Measurements from ENCODE around the gene MRPL39.
"Not testable (repeated sequence)": the region's sequence is repeated elsewhere in the genome, so short reads cannot be mapped to it uniquely, and the experiment has no call there.

MRPL39 gene

DNA sequence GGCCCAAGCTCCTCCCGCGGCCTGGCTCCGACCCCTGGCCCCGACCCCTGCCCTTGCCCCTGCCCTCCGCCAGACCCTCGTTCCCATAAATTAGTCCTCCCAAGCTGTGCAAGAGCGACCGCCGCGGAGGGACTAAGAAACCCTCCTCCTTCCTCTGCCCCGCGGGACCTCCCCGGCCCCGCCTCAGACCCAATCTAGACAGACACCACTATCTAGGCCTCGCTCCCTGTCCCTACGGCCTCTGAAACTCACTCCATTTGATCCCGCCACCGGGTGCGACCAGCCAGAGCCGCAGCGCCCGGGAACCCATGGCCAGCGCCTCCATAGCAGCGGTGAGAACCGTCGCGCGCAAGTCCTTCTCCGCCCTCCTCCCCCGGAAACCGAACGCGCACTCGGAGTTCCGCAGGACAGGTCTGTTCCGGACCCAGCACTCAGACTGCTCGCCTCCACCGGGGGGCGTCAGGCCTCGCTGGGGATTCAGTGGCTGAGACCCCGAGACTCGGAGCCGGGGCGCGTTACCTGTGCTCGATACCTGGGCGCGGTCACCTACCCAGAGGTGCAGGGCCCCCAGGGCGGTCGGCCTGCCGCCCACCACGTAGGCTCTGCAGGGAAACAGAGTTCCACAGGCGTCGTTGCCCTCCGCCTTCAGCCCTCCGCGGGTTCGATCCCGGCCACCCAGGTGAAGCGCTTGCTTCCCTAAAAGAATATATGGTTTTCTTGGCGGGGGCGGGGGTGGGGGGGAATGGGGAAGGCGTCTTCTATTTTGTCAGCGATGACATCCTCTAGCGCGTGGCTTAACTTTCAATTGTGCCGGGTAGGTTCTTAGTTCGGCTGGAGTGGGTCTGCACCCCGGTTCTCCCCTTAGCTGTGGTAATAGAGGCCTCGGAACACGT, at the start of gene MRPL39:
TSS of gene MRPL39 (minus strand) at position 331 of the 893 bp plus-strand sequence. CDS start at position 325, 6 bp downstream.
- DNase-seq: peak; percentile 86 to 88

DNA sequence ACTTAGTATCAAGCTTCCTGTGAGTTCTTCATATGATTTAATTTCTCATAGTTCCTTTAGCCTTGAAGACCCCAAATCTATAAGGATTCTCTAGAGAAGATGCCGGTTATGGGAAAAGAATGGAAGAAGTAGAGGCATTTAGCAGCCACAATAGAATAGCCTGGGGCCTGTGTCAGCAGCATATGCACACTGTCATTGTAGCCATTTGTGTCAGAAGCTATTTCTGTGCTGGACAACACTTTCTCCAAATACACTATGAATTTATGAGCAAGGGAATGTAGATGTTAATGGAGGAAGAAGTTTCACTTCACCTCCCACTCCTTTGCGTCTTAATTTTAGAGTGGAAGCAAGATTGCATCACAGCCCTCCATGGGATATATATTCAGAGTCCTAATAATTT, 49.1 kb upstream of the MRPL39 start:
- DNase-seq: no peak

DNA sequence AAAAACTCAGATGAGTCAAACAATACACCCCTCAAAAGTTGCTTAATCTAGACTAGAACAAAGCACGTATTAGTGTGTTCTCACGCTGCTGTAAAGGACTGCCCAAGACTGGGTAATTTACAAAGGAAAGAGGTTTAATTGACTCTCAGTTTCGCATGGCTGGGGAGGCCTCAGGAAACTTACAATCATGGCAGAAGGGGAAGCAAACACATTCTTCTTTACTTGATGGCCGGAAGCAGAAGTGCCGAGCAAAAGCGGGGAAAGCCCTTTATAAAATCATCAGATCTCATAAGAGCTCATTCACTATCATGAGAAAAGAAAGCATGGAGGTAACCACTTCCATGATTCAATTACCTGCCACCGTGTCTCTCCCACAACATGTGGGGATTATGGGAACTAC, 41.9 kb upstream of the MRPL39 start:
- DNase-seq: no peak

DNA sequence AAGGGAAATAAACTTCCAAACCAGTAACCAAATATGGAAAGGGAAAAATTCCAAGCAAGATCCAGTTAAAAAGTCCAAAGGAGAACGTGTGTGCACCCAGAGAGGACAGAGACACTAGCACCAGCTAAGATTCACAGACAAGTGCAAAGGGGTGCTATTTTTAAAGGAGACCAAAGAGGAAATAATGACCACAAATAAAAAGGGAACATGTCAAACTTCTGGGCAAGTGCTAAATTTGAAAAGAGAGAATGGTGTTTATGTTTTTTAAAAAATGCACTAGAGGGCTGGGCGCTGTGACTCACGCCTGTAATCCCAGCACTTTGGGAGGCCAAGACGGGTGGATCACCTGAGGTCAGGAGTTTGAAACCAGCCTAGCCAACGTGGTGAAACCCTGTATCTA, 40.4 kb upstream of the MRPL39 start:
- no peak for DNase-seq

DNA sequence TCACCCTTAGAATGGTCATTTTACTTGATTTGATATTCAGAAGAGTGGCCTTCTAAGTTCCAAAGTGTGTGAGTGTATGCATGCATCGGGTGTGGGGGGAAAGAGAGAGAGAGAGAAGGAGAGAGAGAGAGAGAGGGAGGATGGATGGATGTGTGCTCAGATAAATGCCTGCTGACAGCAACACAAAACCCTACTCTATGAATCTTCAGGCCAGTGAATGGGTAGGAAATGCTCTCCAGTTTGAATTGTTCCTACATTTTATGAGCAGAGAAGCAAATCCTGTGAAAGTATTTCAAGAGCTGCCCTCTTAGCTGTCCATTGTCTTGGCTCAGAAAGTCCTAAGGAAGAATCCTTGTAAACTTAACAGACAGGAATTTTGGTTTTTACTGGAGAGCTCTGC, 39.2 kb upstream of the MRPL39 start:
- no peak for DNase-seq

DNA sequence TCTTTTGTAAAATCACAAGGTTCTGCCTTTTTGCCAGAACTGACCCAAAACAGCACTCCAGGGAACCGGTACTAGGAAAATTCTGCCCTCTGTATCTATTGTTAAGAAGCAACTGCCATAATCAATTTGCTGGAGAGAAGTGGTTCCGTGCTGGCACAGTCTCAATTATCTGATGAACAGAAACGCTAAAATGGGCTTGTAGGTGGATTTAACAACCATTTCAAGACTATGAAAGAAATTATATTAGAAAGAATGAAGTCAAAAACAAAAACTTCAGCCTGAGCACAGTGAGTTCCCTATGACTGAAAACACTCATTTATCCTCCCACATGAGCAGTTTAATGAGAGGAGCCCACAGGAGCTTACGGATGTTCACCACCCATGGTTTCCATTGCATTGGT, 36.2 kb upstream of the MRPL39 start:
- DNase-seq: no peak

DNA sequence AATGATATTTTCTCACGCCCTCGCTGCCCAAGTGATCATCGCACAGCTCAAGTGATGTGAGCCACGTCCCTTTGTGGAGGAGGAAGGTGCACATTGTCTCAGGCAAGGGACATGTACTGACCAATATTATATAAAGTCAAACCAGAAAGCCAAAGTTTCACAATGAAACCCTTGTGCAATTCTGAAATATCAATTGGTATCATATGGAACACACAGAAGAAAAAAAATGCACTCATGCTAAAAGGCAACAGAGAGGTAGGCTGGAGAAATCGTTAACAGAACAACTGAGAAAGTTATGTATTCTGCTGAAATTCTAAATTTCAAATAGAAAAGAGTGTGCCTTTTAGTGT, 33.6 kb upstream of the MRPL39 start:
- no peak for DNase-seq

DNA sequence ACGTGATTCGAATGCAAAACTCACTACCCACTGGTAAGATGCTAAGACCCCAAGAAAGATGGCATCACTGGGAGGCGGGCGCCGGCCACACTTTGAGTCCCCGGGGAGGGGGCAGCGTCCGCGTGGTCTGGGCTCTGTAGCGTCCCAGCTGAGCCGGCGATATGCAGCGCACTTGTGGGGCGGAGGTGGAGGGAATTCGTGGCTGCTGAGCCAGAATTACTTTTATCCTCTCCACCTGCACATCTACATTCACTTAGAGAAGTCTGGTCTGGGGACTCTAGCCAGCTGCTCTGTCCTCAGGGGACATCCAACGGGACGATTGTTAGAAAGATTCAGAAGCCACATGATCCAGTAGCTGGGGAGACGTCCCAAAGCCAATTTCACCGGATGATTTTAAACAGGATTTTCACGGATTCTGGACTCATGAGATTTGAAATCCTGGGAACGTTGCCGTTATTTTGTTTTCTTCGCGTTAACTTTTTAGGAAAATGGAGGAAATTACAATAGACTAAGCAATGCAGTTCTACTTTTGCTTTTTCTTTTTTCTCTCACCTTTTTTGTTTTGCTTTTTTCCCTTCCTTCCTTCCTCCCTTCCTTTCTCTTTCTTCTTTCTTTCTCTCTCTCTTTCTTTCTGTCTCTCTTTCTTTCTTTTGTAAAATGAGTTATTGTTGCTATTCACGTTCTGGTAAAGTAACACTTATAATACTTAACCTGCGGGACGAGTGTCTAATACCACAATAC, 33.1 kb upstream of the MRPL39 start:
- DNase-seq: no peak

DNA sequence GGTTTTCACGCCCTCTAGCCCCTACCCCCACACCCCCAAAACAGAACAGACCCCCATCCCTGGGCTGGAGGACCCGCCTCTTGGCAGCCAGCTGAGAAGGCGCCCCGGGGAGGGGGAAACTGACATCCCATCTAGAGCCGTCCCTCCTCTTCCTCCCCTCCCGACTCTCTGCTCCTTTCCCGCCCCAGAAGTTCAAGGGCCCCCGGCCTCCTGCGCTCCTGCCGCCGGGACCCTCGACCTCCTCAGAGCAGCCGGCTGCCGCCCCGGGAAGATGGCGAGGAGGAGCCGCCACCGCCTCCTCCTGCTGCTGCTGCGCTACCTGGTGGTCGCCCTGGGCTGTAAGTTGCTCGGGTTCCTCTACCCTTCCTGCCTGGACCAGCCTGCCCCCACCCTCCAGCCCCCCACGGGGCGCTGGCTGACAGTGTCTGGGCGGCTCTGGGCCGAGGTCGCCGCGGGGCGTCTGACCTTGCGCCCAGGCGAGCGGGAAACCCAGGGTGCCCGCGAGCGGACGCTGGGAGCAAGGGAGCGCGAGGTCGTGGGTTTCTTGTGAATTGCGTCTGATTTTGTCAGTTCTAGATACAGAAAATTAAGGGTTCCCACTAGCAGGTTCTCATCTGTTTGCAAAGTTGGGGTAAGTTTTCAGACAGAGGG, 32.4 kb upstream of the MRPL39 start:
- peak; percentile 44 to 60 for DNase-seq

DNA sequence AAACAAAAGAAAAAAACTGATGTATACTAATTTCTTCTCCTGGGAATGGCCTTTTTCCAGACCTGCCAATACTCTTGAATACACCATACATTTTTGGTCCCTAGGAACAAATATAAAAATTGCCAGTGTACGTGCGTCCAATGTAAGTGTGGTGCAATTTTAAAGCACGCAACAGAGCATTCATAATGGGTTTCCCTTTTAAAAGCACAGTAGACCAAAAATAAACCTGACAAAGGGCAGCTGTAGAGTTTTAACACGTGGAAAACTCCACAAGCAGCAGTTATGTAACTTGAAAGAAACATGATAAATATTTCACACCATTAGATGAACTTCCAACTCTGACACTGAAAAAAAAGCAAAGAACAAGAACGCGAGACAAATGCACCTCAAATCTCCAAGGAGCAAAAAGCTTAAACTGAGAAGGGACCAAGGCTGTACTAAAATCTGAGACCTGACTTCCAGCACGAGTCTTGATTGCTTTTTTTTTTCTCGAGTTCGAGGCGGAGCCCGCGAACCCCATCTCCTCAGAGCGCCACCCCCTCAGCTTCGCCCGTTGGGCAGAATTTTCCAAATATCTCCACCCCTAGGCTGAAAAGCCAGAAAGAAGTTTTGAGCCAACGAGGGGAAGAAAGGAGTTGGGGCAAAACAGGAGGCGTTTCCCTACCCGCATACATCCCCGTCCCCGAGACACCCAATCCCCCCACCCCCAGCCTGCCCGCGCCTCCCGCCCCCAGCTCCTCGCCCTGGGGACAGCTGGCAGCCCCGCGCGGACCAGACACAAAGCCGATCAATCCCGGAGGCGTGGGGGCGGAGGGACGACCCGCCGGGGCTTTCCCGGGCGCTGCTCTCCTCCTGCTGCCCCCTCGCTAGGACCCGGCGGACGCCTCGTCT, 31.6 kb upstream of the MRPL39 start, which contains the start of gene JAM2:
TSS of gene JAM2 (plus strand) at position 599 of the 891 bp plus-strand sequence. CDS start 564 bp downstream, outside the sequence.
- DNase-seq: peak; percentile 32 to 39

DNA sequence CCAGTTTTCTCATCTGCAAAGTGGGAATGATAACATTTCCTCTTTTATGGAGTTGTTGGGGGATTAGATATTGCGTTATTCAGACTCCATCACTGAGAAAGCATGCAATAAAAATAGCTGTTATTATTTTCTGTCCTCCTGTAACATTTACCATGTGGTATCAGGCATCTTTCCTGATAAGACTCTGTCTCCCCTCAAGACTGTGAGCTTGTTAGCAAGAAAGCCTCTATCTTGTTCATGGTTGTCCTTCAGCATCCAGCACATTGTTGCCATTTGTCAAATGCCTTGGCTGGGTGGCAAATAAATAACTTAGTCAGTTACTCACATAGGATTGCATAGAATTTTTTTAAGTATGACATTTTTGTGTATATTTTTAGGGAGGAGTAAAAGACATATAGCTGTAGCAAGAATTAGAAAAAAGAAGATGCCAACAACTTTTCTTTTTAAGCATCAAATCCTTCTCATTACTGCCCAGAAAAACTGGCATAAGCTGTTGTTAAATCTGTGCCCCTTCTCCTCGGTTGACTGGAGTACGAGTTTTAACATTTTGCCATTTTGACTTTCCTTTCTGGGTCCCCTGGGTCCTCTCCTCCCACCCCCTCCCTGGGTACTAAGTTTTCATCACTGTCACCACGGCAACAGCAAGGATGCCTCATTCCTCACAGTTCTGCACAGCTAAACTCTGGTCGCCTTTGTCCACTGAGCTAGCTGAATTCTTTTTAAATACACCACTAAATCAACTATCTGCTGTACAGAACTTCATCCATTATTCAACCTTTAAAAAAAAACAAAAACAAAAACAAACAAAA, 30.8 kb upstream of the MRPL39 start:
- peak in 1 of 2 donors; percentile 12 for DNase-seq

DNA sequence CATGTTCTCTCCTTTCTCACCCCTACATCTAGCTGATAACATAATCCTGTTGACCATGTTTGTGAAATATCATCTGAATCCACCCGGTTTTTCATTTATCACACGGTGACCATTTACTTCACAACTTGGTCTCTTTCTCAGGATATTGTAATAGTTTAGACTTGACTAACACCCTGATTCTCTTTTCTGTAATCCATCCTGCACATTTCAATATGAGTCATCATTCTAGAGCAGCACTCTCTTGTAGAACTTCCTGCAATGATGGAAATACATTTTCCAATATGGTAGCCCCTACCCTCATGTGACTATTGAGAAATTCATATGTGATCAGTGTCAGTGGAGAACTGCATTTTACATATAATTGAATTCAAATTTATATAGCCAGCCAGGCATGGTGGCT, 29.4 kb upstream of the MRPL39 start:
- DNase-seq: no peak

DNA sequence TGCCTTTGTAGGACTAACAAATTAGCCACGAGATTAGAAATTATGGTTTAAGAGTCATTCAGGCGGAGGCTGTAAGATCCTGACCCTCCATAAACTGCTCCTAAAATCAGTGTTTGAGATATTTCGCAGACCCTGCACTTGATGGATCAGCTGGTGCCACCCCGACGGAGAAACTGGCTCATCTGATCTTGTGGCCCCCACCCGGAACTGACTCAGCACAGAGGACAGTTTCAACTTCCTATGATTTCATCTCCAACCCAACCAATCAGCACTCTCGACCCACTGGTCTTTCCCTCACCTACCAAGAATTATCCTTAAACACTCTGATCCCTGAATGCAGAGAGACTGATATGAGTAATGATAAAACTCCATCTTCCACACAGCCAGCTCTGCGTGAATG, 28.0 kb upstream of the MRPL39 start:
- no peak for DNase-seq

DNA sequence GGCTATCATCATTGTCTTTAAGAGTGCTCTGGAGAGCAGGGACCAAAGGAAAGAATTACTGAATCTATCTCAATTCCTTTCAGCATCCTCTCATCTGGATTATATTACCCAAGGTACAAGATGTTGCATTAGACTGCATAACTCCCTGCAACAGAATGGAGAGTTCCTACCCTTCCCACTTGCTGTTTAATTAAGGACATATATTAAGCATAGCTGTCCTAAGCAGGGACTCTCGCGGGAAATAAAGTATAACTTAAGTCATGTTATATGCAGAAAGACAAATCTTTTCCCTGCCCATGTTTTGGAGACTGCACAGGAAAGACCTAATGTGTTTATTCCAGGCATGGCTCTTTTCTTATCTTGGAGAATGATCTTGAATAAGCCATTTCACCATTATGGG, 25.0 kb upstream of the MRPL39 start:
- DNase-seq: no peak

DNA sequence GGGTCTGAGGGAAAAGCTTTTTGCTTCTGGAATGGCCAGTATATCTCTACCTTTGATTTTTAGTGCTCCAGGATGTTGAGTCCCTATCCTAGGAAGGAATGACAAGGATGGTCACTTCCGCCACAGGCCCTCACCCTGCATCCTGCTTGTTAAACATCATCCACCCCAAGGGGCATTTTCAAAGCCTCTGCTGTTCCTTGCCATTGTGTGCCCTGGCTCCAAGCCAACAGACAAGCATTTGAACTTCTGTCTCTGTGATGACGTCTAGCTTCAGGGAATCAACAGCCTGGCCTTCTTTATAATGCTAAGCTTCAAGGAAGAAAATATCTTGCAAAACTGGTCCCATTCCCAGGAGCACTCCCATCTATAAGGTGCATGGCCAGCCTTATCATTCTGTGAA, 19.5 kb upstream of the MRPL39 start:
- DNase-seq: no peak

DNA sequence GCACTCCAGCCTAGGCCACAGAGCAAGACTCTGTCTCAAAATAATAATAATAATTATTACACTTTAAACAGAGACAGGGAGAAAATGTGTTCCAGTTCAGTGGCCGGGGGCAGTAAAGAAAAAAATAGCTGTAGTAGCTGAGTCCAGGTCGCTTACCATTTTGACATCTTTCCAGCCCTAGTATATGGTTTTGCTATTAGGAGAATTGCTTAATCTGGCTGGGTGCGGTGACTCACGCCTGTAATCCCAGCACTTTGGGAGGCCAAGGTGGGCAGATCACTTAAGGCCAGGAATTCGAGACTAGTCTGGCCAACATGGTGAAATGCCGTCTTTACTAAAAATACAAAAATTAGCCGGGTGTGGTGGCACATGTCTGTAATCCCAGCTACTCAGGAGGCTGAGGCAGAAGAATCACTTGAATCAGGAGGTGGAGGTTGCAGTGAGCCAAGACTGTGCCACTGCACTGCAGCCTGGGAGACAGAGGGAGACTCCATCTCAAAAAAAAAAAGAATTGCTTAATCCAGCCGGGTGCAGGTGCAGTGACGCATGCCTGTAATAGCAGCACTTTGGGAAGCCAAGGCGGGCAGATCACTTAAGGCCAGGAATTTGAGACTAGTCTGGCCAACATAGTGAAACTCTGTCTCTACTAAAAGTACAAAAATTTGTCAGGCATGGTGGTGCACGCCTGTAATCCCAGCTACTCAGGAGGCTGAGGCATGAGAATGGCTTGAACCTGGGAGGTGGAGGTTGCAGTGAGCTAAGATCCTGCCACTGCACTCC, 18.7 kb upstream of the MRPL39 start:
- DNase-seq: not testable (repeated sequence)

DNA sequence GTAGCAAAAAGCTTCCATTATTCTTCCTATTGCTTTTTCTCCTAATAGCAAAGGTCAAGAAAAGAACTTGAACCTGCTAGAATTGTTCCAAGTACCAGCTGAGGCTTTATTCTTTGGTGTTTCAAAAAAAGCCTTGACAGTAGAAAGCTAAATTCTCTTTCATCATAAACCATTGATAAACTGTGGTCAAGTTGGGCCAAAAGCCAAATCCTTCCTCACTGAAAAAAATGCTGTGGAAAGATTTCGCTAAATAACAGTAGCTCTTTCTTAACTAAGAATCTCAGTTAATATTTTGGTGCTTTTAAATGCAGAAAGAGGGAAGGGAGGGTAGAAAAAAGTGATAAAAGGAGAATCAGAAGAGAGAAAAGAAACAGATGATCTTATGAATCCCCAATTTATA, 17.8 kb upstream of the MRPL39 start:
- no peak for DNase-seq

DNA sequence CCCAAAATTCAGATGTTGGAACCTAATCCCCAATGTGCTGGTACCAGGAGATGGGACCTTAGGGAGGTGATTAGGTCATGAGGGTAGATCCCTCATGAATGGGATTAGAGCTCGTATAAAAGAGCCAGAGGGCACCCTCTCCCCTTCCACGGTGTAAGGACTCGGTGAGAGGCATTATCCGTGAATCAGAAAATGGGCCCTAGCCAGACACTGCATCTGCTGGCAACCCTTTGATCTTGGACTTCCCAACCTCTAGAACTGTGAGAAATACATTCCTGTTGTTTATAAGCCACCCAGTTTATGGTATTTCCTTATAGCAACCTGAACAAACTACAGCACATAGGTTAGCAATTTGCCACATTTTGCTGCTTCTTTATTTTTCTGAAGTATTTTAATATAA, 17.2 kb upstream of the MRPL39 start:
- DNase-seq: no peak

DNA sequence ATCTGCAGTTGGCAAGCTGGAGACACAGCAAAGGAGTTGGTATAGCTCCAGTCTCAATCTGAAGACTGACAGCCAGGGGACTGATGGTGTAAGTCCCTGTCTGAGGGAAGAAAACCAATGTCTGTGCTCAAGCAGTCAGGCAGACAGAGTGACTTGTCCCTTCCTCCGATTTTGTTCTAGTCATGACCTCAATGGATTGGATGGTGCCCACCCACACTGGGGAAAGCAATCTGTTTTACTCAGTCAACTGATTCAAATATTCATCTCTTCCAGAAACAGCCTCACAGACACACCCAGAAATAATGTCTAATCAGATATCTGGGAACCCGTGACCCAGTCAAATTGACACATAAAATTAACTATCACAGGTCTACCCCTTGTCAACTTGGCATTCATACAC, 11.9 kb upstream of the MRPL39 start:
- no peak for DNase-seq

DNA sequence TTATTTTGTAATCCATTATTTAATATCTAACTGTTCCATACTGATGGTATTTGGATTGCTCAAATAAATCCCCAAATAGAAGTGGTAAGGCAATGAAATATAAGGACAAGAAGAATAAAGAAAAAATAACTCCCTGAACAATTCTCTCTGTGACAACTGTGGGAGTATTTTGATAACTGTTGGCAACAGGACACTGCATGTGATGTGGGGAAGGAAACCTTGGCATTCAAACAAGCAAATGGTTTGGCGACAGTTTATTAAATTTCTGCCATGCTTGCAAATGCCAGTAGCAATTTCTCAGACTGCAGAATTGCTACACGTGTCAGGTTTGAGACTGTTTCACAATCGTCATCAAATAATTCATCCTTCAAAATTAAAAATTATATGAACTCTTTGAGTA, 8.6 kb upstream of the MRPL39 start:
- no peak for DNase-seq

DNA sequence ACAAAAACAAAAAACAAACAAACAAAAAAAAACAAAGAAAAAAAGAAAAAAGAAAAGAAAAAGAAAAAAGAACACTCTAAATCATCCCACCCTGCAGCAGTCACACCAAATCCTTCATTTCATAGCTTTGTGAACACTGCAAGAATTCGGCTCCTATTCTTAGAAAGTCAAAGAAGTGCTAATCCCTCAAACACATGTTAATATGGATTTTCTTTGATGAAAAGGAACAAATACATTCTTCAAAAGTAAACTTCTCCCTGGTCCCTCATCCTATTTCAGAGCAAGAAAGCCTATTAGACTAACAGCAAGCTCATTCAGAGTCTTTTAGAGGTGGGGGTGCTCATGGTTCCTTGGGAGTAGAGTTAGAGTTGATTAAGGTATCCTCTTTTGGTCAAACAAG, 7.2 kb upstream of the MRPL39 start:
- DNase-seq: no peak

Data from CD4-positive, alpha-beta T cell treated with Interleukin-1 beta for 1 hour (primary cell).